Measurements from ENCODE around the gene NCSTN.

DNA sequence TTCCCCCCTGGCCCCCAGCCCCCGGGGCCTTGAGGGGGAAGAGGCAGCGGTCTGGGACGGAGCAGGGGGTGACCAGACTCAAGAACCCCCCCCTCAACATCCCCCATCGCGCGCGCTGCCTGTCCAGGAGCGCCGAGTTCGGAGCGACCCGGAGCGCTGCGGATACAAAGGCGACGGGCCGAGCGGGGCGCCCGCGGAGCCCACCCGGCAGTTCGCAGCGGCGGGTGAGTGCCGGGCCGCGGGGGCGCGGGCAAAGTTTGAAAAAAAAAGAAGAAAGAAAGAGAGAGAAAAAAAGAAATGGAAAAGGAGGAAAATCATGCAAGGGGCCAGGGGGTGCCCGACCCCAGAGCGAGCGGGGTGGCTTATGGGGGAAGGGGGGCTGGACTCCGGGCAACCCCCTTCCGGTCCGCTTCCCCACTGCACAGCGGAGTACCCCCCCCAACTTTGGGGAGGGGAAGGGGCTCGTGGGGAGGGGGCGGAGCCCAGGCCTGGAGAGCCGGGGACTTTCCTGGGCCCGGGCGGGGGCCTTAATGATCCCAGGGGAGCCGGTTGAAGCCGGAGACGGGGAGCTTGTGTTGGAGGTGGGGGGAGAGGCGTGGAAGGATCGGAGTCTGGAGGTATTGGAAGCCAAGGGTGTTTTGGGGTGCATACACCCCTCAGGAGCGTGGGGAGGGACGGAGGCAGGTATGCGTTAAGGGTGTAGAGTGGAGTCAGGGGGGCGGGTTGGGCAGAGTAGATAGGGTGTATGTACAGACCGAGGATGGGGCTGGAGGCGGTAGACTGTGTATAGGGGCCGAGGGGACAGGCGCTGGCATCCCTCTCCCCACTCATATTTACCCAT is 57.7 kb downstream of the NCSTN start:
- TF ChIP-seq, protein P1, sequence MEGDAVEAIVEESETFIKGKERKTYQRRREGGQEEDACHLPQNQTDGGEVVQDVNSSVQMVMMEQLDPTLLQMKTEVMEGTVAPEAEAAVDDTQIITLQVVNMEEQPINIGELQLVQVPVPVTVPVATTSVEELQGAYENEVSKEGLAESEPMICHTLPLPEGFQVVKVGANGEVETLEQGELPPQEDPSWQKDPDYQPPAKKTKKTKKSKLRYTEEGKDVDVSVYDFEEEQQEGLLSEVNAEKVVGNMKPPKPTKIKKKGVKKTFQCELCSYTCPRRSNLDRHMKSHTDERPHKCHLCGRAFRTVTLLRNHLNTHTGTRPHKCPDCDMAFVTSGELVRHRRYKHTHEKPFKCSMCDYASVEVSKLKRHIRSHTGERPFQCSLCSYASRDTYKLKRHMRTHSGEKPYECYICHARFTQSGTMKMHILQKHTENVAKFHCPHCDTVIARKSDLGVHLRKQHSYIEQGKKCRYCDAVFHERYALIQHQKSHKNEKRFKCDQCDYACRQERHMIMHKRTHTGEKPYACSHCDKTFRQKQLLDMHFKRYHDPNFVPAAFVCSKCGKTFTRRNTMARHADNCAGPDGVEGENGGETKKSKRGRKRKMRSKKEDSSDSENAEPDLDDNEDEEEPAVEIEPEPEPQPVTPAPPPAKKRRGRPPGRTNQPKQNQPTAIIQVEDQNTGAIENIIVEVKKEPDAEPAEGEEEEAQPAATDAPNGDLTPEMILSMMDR (conservative IDR thresholded peaks at IDR 0.05; ENCODE audit: low read depth, low read length) = no peak
- TF ChIP-seq EZH2 (IDR thresholded peaks at IDR 0.05; ENCODE audit: borderline replicate concordance, low read depth, low read length, poor library complexity, severe bottlenecking) = no peak
